Neural progenitor cell (in vitro differentiated cells): Measurements from ENCODE around the gene PLPPR2. TPM values are rescaled to one million over a fixed set of nuclear protein-coding genes. Genes with fewer than 3 reads are reported as not detected.

ENCODE experiments used
- DNase-seq: peaks from one replicate; pipeline ENCODE4 v3.0.0-alpha.2; 2016; ENCODE audit warnings: low spot score
- H2AFZ ChIP-seq: fragments of 200-600 bp; sonication (generic); replicated peaks from 2 replicates; pipeline ENCODE4 v1.6.1; 2016; ENCODE audit warnings: antibody characterized with exemption
- H3F3A ChIP-seq: fragments of 200-600 bp; sonication (generic); 2 replicates; pipeline ENCODE4 v1.6.1; 2016; ENCODE audit warnings: antibody characterized with exemption, low read depth
- H3K27ac ChIP-seq: fragments of 200-600 bp; sonication (generic); 2 replicates; pipeline ENCODE4 v1.5.1; 2016; ENCODE audit warnings: mild to moderate bottlenecking
- H3K27me3 ChIP-seq: fragments of 200-600 bp; sonication (generic); 2 replicates; pipeline ENCODE4 v1.6.1; 2016; ENCODE audit warnings: mild to moderate bottlenecking, moderate library complexity
- H3K36me3 ChIP-seq: fragments of 200-600 bp; sonication (generic); 2 replicates; pipeline ENCODE4 v1.5.1; 2016
- H3K4me1 ChIP-seq: fragments of 200-600 bp; sonication (generic); 2 replicates; pipeline ENCODE4 v1.6.1; 2016; ENCODE audit warnings: mixed run types
- H3K4me2 ChIP-seq: fragments of 200-600 bp; sonication (generic); 2 replicates; pipeline ENCODE4 v1.6.1; 2016
- H3K4me3 ChIP-seq: fragments of 200-600 bp; sonication (generic); 2 replicates; pipeline ENCODE4 v1.5.1; 2016
- H3K79me2 ChIP-seq: fragments of 200-600 bp; sonication (generic); 2 replicates; pipeline ENCODE4 v1.6.1; 2016; ENCODE audit warnings: low read depth
- H3K9ac ChIP-seq: fragments of 200-600 bp; sonication (generic); 2 replicates; pipeline ENCODE4 v1.6.1; 2016
- H3K9me3 ChIP-seq: fragments of 200-600 bp; sonication (generic); 2 replicates; pipeline ENCODE4 v1.5.1; 2016; ENCODE audit warnings: low read depth
- H4K20me1 ChIP-seq: fragments of 200-600 bp; sonication (generic); 2 replicates; pipeline ENCODE4 v1.6.1; 2016; ENCODE audit warnings: low read depth
- H3K27ac Mint-ChIP-seq: 3 replicates; pipeline ENCODE4 v1.8.0; 2021; ENCODE audit warnings: mixed read lengths
- H3K27me3 Mint-ChIP-seq: 2 replicates; pipeline ENCODE4 v1.8.0; 2022; ENCODE audit warnings: low read depth, mild to moderate bottlenecking, inconsistent platforms, moderate library complexity, mixed read lengths; ENCODE audit not compliant: insufficient read depth
- H3K36me3 Mint-ChIP-seq: 3 replicates; pipeline ENCODE4 v1.8.0; 2021; ENCODE audit warnings: mixed read lengths
- H3K4me1 Mint-ChIP-seq: 3 replicates; pipeline ENCODE4 v1.8.0; 2021; ENCODE audit warnings: mixed read lengths
- H3K4me3 Mint-ChIP-seq: 3 replicates; pipeline ENCODE4 v1.8.0; 2021; ENCODE audit warnings: mild to moderate bottlenecking, moderate library complexity, mixed read lengths
- H3K9me3 Mint-ChIP-seq: 3 replicates; pipeline ENCODE4 v1.8.0; 2020; ENCODE audit warnings: mixed read lengths
- EZH2 ChIP-seq: fragments of 200-600 bp; sonication (generic); IDR thresholded peaks from 2 replicates; pipeline ENCODE4 v1.6.1; 2017; ENCODE audit warnings: antibody characterized with exemption, mild to moderate bottlenecking, moderate library complexity
- EZH2phosphoT487 ChIP-seq: fragments of 200-600 bp; sonication (generic); IDR thresholded peaks from 2 replicates; pipeline ENCODE4 v1.6.1; 2017; ENCODE audit warnings: antibody characterized with exemption
- total RNA-seq: library from RNA; depleted of rRNA; stranded (reverse); fragments of >200 nt; gene quantifications from 2 replicates; pipeline ENCODE4 v1.2.3, GENCODE V29; 2015; ENCODE audit warnings: low replicate concordance
- TF ChIP-seq, protein P1 (sequence below): fragments of 200-600 bp; sonication (generic); IDR thresholded peaks from 2 replicates; pipeline ENCODE4 v1.5.1; 2017; ENCODE audit warnings: antibody characterized with exemption, mild to moderate bottlenecking

PLPPR2 gene
- total RNA-seq, 1 donor from 2014 or later, result 0.80 TPM

DNA sequence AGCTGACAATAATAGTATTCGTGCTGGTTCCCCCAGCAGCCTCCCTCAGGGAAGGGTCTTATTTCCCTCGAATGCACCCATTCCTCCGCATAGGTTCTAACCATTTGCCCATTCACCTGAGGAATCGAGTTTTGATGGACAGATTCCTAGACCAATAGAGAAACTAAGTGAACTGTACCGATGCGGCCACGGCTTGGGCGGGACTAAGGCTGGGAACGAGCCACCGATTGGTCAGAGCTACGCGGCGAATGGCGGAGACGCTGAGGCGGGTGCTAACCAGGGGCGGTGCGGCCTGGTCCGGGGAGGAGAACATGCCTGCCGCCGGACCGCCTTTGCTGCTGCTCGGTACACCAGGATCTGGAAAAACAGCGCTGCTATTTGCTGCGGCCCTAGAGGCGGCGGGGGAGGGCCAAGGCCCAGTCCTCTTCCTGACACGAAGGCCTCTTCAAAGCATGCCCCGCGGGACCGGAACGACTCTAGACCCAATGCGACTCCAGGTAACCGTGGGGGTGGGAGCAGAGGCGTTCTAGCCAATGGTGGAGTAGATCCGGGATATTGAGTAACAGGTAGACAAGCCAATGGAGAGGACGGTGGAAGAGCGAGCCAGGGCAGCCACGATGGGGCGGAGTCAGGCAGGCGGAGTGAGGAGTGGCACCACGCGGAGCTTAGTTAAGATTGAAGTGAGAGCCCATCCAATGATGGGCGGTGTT lies 19.4 kb downstream of the PLPPR2 start, which contains the start of gene SWSAP1:
Gene SWSAP1 (plus strand): TSS at position 234 of the 710 bp plus-strand sequence. CDS start 15 bp downstream, at position 249.
- TF ChIP-seq EZH2phosphoT487 (no peak), EZH2 (no peak)
- TF ChIP-seq, protein P1, sequence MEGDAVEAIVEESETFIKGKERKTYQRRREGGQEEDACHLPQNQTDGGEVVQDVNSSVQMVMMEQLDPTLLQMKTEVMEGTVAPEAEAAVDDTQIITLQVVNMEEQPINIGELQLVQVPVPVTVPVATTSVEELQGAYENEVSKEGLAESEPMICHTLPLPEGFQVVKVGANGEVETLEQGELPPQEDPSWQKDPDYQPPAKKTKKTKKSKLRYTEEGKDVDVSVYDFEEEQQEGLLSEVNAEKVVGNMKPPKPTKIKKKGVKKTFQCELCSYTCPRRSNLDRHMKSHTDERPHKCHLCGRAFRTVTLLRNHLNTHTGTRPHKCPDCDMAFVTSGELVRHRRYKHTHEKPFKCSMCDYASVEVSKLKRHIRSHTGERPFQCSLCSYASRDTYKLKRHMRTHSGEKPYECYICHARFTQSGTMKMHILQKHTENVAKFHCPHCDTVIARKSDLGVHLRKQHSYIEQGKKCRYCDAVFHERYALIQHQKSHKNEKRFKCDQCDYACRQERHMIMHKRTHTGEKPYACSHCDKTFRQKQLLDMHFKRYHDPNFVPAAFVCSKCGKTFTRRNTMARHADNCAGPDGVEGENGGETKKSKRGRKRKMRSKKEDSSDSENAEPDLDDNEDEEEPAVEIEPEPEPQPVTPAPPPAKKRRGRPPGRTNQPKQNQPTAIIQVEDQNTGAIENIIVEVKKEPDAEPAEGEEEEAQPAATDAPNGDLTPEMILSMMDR, result no peak
- H2AFZ ChIP-seq, result peak within 1 kb of the TSS; percentile 89
- peak within 1 kb of the TSS; percentile 58 for H3K27ac Mint-ChIP-seq

DNA sequence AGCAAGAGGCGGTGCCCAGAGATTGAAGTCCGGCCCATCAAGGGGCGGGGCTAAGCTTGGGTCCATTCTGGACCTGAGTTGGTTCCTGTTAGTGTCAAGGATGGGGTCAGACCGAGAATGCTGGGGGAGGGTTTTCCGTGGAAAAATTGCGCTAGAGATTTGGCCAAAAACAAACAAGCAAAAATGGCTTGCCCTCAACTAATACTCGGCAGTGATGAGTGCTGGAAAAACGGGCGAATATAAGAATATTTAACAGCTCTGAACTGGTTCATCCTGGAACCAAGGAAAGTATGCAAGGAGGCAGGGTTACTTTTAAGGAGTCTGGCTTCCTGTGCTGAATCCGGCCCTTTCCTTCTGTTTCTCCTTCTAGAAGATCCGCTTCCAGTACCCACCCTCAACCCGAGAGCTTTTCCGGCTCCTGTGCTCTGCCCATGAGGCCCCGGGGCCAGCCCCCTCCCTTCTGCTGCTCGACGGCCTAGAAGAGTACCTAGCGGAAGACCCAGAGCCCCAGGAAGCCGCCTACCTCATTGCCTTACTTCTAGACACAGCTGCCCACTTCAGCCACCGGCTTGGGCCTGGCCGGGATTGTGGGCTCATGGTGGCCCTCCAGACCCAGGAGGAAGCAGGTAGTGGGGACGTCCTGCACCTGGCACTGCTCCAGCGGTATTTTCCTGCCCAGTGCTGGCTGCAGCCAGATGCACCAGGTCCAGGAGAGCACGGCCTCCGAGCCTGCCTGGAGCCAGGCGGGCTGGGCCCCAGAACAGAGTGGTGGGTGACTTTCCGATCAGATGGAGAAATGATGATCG lies 20.1 kb downstream of the PLPPR2 start:
- Mint-ChIP-seq H3K4me1 (peaks cover 22% of the 10 kb centered on the region), H3K27ac (peak overlapping the region; percentile 58)
- peak; percentile 59 for DNase-seq

More for the DNA sequence above, 19.4 kb downstream of the PLPPR2 start, which contains the start of gene SWSAP1:
- Histone ChIP-seq H3K9ac (peak within 1 kb of the TSS; percentile 44), H3K27ac (peak within 1 kb of the TSS; percentile 5), H3K4me3 (peak within 1 kb of the TSS; percentile 70), H3K4me1 (peaks cover 6% of the 10 kb centered on the region), H3F3A (peaks cover 21% of the 10 kb centered on the region), H3K9me3 (no peaks in the 10 kb centered on the region), H3K79me2 (no peaks in the 10 kb centered on the region), H3K4me2 (peak within 1 kb of the TSS; percentile 70), H3K36me3 (no peaks in the 10 kb centered on the region), H3K27me3 (no peaks in the 10 kb centered on the region), H4K20me1 (peaks cover 18% of the 10 kb centered on the region)
- DNase-seq, result peak; percentile 99
- H3K36me3 Mint-ChIP-seq, result peaks cover 5% of the 10 kb centered on the region
- peaks cover 3% of the 10 kb centered on the region for H3K27me3 Mint-ChIP-seq
- H3K4me1 Mint-ChIP-seq, result peaks cover 19% of the 10 kb centered on the region
- H3K9me3 Mint-ChIP-seq, result no peaks in the 10 kb centered on the region
- no peak within 1 kb of the TSS for H3K4me3 Mint-ChIP-seq

DNA sequence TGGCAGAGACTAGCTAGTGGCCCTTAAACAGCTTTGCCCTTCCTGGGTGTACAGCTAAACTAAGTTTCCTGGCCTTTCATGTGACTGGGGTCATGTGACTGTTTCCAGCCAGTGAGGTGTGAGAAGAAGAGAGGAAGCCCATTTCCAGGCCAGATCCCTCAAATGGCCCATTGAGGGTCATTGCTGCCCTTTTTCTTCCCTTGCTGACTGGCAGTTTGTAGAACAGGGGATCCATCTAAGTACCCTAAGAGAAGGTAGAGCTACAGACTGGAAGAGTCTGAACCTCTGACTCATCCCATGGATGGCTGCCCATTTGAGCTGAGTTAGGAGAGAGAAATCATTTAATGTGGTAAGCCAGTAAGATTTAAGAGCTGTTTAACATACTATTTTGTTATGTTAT lies 22.0 kb downstream of the PLPPR2 start:
- no peak for DNase-seq
- Histone ChIP-seq H3K9ac (no peak overlapping the region), H3K4me3 (no peak overlapping the region), H2AFZ (no peak overlapping the region), H3F3A (peaks cover 44% of the 10 kb centered on the region), H3K4me1 (peaks cover 6% of the 10 kb centered on the region), H3K4me2 (no peak overlapping the region), H4K20me1 (peaks cover 17% of the 10 kb centered on the region), H3K9me3 (no peaks in the 10 kb centered on the region), H3K27ac (no peak overlapping the region), H3K36me3 (no peaks in the 10 kb centered on the region), H3K79me2 (no peaks in the 10 kb centered on the region), H3K27me3 (peaks cover 5% of the 10 kb centered on the region)
- peak overlapping the region; percentile 37 for H3K4me3 Mint-ChIP-seq
- TF ChIP-seq, protein P1, result no peak
- TF ChIP-seq EZH2 (no peak), EZH2phosphoT487 (no peak)
- no peak overlapping the region for H3K27ac Mint-ChIP-seq
- peaks cover 15% of the 10 kb centered on the region for H3K27me3 Mint-ChIP-seq
- H3K9me3 Mint-ChIP-seq, result no peaks in the 10 kb centered on the region
- peaks cover 3% of the 10 kb centered on the region for H3K36me3 Mint-ChIP-seq
- H3K4me1 Mint-ChIP-seq, result peaks cover 32% of the 10 kb centered on the region

More for the DNA sequence above, 20.1 kb downstream of the PLPPR2 start:
- H3K4me1 ChIP-seq, result peaks cover 6% of the 10 kb centered on the region
- H3K27me3 Mint-ChIP-seq, result peaks cover 3% of the 10 kb centered on the region
- no peaks in the 10 kb centered on the region for H3K79me2 ChIP-seq
- no peak for TF ChIP-seq EZH2phosphoT487
- TF ChIP-seq EZH2, result no peak
- TF ChIP-seq, protein P1, result no peak
- peak overlapping the region; percentile 1 for H2AFZ ChIP-seq
- H3K27me3 ChIP-seq, result no peaks in the 10 kb centered on the region
- H3K9ac ChIP-seq, result no peak overlapping the region
- H3K27ac ChIP-seq, result peak overlapping the region; percentile 5
- peak overlapping the region; percentile 70 for H3K4me2 ChIP-seq
- H3K4me3 Mint-ChIP-seq, result peak overlapping the region; percentile 78
- H4K20me1 ChIP-seq, result peaks cover 11% of the 10 kb centered on the region
- no peaks in the 10 kb centered on the region for H3K9me3 Mint-ChIP-seq
- H3K4me3 ChIP-seq, result peak overlapping the region; percentile 70
- no peaks in the 10 kb centered on the region for H3K36me3 ChIP-seq
- peaks cover 5% of the 10 kb centered on the region for H3K36me3 Mint-ChIP-seq
- no peaks in the 10 kb centered on the region for H3K9me3 ChIP-seq
- peaks cover 26% of the 10 kb centered on the region for H3F3A ChIP-seq
